Stimulated activated CD4-positive, alpha-beta T cell treated with anti-CD3 and anti-CD28 coated beads, Interleukin-2, amount 100 ng/mL, for 48 hours (primary cell): ENCODE measurements around the gene KDSR.

ENCODE experiments used
- DNase-seq, 2 donors: peaks; one replicate each; pipeline ENCODE4 v3.0.0-alpha.2; 2020

The KDSR gene

DNA sequence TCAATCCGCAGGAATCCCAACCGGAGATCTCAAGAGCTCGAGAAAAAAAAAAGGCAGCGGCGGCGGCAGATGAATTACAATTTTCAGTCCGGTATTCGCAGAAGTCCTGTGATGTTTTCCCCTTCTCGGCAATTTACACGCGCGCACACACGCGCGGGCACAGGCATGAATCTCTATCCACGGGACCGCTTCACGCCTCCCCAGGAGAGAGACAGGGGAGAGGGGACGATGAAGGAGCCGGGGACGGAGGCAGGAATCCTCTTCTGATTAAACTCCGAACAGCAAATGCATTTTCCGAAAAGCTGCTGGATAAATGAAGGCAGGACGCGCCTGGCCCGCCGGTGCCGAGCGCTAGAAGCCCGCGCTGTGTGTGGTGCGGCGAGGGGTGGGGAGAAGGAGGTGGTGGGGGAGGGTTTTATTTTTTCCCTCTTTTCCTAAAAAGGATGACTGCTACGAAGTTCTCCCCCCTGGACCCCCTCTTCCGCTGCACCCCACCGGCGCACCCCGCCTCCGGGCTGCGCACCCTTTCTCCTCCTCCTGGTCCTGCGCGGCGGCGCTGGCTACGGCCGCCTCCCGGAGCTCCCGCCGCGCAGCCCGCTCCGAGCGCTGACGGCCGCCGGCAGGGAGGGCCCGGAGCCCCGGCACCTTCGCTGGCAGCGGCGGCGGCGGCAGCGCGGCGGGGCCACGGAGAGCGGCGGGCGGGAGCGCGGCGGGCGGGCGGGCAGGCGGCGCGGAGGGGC lies 47.5 kb downstream of the KDSR start, which contains the start of gene BCL2:
TSS of gene BCL2 (minus strand) at position 387 of the 740 bp plus-strand sequence.
- peak in 1 of 2 donors; percentile 39 for DNase-seq

DNA sequence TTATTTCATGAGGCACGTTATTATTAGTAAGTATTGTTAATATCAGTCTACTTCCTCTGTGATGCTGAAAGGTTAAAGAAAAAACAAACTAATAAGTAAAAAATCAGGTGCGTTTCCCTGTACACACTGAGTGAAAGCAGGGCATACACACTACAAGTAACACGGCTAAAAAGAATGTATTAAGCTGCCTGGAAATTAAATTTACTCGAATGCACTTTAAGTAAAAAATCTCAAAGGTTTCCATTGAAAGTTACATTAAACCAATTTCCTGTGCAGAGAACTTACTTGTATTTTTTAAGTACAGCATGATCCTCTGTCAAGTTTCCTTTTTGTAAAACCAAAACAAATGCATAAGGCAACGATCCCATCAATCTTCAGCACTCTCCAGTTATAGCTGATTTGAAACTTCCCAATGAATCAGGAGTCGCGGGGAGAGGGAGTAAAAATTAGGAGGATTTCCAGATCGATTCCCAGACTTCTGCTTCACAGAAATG lies 48.1 kb downstream of the KDSR start:
- no peak for DNase-seq

DNA sequence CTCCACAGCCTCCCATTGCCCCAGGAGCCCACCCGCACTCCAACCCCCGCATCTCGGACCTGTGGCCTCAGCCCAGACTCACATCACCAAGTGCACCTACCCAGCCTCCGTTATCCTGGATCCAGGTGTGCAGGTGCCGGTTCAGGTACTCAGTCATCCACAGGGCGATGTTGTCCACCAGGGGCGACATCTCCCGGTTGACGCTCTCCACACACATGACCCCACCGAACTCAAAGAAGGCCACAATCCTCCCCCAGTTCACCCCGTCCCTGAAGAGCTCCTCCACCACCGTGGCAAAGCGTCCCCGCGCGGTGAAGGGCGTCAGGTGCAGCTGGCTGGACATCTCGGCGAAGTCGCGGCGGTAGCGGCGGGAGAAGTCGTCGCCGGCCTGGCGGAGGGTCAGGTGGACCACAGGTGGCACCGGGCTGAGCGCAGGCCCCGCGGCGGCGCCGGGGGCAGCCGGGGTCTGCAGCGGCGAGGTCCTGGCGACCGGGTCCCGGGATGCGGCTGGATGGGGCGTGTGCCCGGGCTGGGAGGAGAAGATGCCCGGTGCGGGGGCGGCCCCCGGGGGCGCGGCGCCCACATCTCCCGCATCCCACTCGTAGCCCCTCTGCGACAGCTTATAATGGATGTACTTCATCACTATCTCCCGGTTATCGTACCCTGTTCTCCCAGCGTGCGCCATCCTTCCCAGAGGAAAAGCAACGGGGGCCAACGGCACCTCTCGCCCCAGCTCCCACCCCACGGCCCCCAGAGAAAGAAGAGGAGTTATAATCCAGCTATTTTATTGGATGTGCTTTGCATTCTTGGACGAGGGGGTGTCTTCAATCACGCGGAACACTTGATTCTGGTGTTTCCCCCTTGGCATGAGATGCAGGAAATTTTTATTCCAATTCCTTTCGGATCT lies 48.8 kb downstream of the KDSR start:
- peak; percentile 78 to 79 for DNase-seq

DNA sequence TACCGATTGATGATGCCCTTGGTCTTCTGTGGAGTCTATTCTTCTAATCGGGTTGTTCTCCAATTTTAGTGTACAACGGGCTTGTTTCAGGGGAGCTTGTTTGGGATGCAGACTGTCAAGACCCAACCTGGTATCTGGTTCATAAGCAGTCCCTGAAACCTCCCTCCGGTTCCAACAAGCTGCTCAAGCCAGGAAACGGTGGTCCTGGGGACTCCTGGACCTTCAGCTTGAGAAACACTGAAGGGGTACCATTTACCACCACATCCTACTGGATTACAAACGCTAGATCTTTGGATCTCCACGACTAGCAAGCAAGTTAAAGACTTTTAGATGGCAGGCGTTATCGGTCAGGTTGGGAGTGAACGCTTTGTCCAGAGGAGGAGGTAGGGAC lies 49.5 kb downstream of the KDSR start:
- DNase-seq = no peak

DNA sequence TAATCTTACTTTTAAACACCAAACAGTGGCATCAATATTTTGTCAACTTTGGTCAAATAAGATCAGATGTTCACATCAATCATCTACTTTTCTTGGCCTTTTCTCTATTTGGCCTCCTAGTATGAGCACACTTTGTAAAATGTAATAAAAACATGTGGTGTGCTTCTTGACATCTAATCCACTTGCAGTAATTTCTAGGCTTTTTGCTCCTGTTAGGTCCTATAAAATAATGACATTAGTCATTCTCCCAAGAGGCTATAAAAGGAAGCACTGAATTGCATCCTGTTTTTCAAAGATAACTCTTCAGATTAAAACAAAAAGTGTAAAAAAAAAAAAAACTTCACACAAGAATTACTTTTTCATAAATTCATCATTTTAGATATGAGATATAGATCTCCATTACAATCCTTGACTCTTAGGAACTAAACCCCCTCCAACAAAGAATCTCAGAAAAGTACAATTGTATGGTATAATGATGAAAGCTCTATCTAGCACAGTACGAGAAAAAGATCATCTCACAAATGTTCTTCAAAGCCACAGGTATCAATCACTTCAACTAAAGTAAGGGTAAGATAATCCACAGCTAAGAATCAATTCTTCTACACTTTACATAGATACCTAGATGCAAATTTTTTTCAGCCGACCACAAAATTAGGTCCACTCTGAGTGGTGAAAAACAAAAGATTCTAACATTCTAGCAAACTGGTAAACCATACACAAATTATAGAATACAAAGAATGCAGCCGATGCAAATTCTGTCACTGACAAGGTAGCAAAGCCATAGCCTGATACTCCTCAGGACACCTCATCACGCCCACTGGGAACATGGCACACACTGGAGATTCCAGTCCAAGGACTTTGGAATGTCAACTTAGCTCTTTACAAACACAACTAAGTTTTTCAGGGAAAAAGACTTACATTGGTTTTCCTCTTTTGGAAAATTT lies 50.1 kb downstream of the KDSR start:
- DNase-seq = no peak

DNA sequence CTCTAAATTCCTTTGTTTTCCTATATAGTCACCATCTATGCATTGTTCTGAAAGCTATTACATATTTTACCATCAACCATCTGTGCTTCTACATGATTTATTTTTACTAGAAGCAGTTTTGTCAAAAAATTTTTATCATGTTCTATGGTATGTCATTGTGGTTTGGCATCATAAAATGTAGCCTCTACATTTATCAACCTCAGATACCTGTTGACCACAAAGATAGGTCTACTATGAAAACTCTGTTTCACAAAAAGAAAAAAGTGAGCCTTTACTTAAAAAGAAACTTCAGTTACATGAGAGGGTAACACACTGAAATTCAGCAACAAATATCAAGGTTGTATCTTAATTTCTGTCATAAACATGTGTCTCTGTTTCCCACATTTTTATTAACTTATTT lies 51.1 kb downstream of the KDSR start:
- DNase-seq = no peak

DNA sequence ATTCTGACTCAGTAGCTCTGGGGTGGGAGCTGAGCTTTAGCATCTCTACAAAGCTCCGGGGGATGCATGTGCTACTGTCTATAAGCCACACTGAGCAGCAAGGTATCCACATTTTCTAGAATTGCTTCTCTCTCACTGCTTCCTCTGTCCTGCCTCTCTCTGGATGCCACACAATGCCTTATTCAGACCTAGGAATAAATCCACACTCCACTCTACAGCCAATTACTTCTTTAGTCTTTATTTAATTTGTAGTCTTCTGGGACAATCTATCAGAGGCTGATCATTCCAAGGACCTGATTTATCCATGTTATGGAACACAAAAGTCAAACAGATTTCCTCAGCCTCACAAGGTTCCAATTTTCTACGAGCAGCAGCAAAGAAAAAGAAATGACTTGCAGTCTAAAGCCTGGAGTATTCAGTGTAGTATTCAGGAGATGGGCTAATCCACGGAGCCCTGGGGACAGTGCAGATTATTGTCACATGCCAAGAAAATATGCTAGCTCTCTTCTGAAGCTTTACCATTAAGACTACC lies 51.8 kb downstream of the KDSR start:
- DNase-seq = no peak

DNA sequence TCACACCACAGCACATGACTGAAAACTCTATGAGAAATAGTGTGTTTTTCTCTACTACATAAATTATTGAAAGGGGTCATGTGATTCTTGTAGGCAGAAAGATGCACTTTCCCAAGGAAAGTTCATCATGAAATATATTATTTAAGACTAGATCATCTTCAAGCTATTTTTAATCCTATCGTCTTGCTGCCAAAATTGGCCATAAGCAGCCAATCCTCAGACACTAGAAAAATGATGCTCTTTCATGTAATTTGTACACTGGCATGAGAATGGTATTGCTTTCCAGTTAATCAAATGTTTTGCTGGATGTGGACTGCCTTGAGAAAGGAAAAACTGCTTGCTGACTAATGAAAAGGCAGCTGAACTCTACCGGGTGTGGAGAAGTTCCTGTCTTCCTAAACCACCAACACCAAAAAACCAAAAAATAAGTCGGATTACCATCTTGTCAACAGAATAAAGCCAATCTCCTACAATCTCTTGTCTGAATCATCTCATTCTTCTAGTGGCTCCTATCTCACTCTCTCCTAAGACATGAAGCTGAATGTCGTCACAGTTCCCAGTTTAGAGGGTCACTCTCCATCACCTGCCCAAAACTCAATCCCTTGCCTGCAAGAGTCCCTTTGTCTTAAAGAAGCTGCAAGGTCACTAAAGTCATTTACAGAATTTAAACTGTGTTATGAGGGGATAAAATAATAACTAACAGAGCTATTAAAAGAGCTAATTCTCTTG lies 52.8 kb downstream of the KDSR start:
- no peak for DNase-seq

DNA sequence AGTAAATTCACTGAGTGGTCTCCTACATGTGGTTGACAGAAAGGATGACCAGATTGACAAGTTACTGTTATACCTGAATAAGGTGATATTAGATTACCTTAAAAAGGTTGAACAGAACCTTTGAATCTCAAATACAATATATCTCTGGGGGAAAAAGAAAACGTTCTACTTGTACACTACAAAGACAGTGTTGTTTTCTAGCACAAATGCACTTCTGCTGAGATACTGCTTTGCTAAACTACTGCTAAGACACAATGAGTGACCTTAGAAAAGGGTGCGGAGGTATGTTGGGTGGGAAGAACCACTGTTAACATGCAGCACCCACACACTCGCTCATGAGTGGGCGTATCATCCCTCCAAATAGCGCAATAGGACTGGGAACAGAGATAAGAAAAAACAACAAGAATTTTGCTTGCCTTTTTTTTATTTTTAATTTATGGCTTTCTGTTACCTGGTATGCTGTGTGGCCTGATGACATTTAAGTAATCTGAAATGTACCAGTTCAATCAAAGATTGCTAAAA lies 53.5 kb downstream of the KDSR start:
- DNase-seq = no peak

DNA sequence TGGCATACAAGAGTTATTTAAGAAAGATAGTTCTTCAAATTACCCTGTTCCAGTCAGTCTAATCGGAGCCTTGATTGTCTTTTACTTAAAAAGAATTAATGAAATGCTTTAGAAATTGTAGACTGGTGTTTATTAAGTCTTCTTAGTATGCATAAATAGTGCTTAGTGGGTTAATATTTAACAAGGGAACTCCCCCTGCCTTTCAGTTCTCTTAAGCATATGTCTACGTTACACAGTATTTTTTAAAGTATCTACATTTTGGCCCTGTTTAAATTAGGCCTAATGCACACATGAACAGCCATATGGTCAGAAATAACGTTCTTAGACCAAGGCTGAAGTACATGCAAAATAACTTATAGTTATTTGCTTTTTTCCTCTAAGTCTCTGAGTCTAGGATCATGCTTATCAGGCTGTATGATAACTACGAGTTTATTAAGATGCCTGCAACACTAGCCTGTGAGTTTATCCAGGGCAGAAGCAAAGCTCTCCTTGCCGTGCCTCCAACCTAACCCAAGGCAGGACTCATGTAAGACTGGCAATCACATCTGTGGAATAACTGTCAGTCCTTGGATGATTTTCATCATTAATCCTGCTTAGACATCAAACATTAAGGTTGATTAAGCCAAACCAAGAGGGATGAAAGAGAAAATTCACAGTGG lies 54.1 kb downstream of the KDSR start:
- no peak for DNase-seq

DNA sequence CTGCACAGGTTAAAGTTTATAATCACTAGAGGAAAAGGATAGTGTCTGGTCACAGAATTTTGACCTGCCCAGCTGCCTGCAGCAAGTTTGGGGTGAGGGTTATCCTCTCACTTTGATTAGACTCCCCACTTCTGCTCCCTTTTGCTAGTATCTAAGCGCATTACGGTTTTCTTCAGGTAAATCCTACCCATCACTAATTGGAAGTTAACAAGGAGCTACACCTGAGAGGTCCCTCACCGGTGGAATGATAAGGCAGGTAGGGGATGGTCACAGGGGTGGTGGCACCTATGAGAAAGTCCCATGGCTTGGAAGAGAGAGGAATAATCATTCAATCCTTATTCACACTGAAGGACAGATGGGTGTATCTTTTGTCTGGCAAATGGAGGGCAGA lies 55.0 kb downstream of the KDSR start:
- DNase-seq = no peak

DNA sequence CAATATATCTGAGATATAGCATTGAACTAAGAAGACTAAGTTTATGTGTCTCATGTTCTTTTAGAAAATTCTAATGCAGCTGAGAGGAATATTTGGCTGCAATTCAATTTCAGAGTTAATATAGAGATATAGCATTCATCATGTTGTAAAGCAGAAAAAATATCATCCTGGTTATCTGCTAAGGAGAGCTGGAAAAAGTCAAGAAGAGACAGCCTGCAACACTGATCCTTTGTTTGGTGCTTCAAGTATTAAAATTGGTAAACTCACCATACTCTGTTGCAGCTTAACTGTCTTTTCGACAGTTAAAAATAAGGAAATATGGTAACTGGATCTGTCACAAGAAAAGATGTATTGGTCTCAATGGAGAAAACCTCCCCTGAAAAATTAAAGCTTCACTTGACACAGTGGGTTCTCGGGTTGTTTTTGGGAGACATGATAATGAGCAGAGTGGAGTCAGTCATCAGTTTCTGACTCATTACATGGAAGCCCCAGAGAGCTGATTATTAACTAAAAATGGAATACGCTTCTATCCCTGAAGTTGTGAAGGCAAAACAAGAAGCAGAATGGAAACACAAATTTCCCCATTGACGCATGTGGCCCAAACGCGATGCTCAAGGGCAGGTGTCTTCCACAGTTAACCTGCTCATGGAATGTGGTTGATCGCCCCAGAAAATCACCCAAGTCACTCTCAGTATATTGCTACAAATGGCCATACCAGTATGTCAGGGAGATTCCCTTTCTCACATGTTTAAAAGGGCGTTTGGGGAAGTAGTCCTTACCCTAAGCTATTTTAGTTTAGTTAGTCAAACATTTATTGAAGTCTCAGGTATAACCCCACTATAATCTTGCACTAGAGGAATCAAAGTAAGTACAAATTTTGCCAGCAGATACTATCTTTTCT lies 55.6 kb downstream of the KDSR start:
- DNase-seq = no peak

DNA sequence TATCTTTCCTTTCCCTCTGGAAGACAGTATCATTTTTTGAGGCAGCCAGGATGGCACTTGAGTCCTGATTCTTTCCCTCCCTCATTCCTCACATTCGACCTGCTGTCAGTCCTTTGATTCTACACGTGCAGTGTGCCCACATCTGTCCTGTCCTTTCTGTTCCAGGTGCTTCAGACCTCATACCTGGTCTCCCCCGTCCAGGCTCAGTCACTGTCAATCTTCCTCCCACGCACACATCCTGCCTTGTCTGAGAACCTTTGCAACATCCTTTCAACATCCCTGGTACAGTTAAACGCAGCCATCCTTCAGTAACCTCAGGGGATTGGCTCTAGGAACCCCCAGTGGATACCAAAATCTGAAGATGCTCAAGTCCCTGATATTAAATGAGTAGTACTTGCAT lies 57.6 kb downstream of the KDSR start:
- DNase-seq = no peak

DNA sequence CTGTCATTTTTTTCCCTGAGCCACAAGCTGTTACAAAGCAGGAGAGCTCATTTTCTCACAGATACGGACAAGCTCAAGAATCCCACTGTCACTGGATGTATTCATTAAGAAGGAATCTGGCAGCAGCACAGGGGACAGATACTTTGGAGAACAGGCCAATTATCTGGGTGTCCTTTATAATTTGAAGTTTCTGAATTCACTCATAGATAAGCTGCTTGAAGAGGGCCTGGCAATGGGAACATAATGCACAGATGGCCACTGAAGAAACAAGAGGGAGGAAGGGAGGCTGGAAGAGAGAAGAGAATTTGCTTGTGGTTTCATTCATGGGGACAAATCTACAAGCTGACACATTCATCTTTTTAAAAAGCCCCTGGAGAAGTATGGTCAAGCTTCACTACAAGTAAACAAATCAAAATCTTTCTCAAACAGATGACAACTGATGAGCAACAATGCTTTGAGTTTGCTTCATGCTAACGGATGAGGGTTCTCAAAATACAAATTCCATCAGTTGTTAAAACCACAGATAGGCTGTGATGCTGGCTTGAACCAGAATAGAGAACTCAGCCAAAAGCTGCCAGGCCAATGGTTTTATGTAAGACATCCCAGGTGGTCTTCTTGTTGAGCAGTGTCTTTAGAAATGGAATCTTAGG lies 59.3 kb downstream of the KDSR start:
- DNase-seq = no peak

DNA sequence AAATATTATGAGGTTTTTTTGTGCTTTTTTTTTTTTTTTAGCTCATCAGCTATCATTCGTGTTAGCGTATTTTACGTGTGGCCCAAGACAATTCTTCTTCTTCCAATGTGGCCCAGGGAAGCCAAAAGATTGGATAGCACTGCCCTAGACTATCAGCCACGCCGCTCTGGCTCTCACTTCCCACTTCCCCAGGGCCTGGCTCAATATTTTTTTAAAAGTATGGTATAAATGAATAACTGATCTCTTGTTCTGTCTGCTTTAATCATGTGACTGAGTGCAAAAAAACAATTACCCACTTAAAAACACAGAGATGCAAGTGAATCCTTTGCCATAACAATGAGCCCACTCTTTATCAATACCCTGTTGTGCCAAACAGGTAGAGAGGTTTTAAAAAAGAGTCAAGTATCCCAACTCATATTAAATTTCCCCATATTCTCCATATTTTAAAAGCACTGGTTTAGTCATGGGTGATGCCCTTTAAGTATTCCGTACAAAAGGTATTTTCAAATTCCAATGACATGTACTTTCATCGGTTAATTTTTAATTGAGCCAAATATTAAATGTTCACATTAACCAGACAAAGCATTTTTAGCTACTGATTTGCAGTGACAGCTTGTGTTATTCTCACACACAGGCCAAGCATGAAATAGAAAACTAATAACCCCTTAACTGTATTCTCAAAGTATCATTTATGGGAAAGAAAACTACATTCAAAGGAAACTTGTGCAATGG lies 60.0 kb downstream of the KDSR start:
- DNase-seq = no peak

DNA sequence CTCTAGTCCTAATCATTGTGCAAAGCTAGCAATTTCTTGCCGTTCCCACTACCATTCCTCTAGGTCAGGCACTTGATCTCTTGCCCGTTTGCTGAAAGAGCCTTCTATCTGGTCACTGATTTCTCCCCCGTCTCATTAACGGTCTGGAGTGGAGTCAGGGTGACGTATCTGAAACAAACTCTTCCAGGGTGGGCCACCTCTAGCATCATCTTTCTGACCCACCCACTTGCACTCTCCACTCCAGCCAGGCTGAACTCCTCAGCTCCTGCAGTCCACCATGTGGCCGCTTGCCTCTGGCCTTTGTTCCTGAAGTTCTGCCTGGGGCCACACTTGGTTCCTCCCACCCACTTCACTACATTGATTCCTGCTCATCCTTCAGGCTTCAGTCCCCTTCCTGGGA lies 60.8 kb downstream of the KDSR start:
- no peak for DNase-seq

DNA sequence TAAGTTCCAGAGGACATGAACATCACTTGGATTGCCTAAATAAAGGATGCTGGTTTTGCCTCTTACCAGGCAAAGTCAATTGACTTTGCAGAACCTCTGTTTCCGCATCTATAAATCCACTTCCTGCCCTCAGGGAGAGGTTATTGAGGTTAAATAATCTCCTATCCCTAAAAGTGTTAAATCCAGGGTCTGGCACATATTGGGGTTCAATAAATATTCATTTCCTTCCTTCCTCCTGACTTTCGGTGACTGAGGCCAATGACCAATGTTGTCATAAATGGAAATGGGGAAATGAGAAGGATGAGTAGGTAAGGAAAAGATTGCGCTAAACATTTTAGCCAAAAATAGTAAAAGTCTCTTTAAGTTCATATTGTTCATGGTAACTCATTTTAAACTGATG lies 63.5 kb downstream of the KDSR start:
- no peak for DNase-seq

DNA sequence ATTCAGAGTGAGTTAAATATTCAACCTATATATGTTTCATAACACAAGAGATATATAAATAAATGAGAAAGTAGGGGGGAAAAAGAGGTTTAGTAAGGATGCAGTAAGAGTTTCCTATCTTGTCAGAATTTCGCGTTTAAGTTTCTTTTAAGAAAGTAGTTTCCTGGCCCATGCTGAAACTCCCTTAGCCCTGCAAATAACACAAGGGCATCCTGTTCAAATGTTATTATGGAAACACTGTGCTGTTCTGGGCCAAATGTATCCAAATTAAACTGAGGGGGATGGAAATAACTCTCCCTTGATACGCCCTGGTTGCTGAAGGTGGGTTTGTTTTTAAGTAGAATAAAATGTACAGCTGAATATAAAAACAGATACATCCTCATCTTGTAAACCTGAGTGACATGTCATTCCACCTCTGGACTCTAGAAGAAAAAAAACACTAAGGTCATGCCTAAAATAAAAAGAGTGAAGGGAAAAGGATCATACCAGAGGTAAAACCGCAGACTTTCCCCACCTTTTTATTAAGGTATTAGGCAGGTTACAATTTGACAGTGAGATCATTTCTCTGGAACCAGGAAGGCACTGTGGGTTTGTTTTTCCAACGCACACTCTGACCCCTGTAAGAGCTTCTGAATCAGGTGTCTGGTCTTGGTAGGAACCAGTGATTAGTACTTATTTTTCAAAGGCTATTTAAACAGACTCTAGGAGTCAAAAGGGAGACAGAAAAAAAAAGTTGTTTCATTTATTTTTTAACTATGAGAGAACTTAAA lies 64.2 kb downstream of the KDSR start:
- no peak for DNase-seq
